ENCODE measurements around the gene TRIM5. TPM values are rescaled to one million over a fixed set of nuclear protein-coding genes. Genes with fewer than 3 reads are reported as not detected.
A peak's percentile ranks its signal among the peaks of the same experiment; 100 is the strongest.
"Not testable (repeated sequence)": the region's sequence is repeated elsewhere in the genome, so short reads cannot be mapped to it uniquely, and the experiment has no call there.

Gene TRIM5, protein sequence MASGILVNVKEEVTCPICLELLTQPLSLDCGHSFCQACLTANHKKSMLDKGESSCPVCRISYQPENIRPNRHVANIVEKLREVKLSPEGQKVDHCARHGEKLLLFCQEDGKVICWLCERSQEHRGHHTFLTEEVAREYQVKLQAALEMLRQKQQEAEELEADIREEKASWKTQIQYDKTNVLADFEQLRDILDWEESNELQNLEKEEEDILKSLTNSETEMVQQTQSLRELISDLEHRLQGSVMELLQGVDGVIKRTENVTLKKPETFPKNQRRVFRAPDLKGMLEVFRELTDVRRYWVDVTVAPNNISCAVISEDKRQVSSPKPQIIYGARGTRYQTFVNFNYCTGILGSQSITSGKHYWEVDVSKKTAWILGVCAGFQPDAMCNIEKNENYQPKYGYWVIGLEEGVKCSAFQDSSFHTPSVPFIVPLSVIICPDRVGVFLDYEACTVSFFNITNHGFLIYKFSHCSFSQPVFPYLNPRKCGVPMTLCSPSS
- polyA plus RNA-seq (2013, experiment 1 of 2; ENCODE audit: insufficient read length), result 23.8 TPM
- 24.6 TPM for polyA plus RNA-seq (2013, experiment 2 of 2; ENCODE audit: insufficient read length)

DNA sequence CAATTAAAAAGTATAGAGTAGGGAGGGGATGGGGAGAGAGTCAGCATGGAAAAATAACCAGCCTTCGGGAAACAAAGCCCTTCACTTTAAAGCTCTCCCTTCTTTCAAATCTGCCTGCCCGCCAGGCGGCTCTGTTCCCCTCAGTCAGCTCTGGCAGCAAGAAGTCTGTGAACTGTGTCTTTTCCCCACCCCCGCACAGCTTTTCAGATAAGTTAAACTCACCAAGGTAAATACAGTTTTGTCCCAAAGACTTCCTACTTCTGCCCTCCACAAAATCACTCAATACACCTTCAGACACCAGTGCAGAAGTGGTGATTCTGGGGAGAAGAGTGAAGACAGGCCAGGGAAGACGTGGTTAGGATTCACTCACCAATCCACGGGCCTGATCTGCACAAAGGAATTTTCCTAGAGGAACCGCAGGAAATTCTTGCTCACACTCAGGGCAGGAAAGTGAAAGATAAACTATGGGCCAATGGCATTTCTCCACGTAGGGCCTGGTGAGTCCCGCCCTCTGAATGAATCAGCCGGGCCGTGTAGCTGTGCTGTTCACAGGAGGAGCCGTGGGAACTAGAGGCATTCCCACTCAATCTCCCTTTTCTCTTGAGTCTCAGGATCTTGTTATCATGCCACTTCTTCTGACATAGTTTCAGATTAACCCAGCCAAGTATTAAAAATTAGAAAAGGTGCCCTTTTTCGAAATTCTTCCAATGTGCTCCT lies at the start of gene TRIM5:
Gene TRIM5, minus strand, starts transcription at position 429 of the 717 bp plus-strand sequence. CDS start 4,897 bp downstream, outside the sequence.
- DNase-seq, result peak; percentile 98

DNA sequence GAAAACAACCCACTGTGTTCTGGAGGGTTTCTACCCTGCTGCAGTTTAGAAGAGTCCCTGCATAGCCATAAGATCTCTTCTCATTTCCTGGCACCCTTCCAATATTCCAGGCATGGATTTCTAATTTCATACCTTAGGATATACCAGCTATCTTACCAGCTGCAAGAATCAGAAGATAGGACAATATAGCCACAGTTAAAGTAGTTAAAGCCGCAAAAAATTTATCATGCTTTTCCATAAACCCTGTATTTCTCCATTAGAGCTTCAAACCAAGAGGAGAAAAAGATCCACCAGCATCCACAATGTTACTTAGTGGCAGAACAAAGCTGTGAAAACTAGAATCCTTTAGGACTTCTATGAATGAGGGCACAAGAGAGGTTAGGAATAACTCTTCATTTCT lies 42.8 kb upstream of the TRIM5 start:
- no peak for DNase-seq

GRCh38 chr11:5726351-5726750 lies 41.5 kb upstream of the TRIM5 start:
- no peak for DNase-seq

- no peak for DNase-seq
Observed at GRCh38 chr11:5722622-5723021, 37.7 kb upstream of the TRIM5 start.

DNA sequence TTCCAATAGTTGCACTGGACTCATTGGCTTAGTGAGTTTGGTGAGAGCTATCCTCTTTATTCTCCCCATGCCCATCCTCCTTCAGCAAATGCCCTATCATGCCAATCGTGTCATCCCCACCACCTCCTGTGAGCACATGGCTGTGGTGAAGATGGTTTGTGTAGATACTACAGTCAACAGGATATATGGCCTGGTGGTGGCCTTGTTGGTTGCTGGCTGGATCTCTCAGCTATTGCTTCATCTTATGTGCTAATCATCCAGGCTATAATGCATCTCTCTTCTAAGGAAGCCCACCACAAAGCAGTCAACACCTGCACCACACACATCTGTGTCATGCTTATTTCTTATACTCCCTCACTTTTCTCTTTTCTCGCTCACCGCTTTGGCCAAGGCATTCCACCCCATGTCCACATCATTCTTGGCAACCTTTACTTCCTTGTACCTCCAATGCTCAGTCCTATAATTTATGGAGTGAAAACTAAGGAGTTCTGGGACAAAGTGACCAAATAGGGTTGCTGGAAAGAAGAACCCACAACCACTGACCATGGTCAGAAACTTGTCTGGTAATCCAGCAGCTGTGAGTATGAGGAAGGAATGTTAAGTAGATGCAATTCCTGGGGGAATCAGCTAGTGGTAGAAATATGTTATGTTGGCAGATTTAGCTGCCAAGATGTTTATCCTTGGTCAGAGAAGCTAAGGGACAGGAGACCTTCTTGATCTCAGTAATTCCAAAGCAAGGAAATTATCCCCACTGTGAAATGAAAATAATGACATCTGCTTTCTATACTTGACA lies 35.0 kb upstream of the TRIM5 start:
- peak; percentile 22 for DNase-seq

DNA sequence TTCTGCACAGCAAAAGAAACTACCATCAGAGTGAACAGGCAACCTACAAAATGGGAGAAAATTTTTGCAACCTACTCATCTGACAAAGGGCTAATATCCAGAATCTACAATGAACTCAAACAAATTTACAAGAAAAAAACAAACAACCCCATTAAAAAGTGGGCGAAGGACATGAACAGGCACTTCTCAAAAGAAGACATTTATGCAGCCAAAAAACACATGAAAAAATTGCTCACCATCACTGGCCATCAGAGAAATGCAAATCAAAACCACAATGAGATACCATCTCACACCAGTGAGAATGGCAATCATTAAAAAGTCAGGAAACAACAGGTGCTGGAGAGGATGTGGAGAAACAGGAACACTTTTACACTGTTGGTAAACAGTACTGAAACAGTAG lies 31.6 kb upstream of the TRIM5 start:
- not testable (repeated sequence) for DNase-seq

- no peak for DNase-seq
Observed at GRCh38 chr11:5713695-5714094, 28.8 kb upstream of the TRIM5 start.

DNA sequence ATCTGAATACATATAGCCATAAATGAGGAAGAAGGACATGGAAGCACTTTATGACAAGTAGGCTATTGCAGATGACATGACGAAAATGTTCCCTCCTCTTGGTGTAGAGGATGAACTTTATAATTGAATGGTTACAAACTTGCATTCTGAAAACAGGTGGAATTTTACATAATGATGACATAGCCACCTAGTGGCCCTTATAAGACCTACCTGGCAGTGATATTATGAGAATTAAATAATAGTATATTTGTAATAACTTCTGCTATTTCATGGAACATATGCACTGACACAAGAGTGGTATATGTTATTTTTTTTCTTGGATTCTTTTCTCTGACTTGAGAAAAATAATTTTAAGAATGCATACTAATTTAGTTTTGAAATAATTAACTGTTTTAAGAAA lies 27.6 kb upstream of the TRIM5 start:
- DNase-seq, result no peak

DNA sequence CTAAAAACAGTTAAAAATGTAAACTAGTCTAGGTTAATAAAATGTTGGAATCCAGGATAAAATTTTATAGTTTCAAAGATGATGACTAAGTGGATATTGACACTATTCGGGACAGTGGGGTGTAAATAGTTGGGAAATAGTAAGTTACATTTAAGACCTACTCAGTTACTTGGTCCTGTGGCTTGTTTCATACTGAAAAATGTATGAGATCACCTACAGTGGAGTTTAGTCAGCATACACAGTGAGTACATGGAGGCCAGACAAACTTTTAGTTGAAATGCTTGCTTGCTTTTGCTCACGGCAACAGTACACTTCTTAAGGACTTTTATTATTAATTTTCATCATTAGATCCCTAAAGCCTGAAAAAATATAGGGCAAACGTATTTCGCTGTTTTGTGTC lies 20.8 kb upstream of the TRIM5 start:
- no peak for DNase-seq

DNA sequence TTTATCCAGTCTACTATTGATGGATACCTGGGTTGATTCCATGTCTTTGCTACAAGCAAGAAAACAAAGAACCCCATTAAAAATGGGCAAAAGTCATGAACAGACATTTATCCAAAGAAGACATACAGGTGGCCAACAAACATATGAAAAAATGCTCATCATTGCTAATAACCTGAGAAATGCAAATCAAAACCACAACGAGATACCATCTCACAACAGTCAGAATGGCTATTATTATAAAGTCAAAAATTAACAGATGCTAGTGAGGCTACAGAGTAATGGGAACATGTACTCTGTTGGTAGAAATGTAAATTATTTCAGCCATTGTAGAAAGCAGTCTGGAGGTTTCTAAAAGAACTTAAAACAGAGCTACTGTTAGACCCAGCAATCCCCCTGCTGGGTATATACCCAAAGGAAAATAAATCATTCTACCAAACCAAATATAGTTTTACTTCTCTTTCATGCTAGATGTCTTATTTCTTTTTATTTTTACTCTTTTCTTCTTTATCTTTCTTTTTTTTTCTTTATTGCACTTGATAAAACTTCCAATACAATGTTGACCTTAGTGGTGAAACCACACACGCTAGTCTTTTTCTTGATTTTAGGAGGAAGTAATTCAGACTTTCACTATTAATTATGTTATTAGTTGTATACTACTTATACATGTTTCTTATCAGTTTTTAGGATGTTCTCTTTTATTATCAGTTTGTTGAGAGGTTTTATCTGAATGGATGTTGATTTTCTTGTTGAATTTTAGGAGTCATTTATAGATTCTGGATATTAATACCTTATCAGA lies 19.1 kb upstream of the TRIM5 start:
- DNase-seq, result no peak

GRCh38 chr11:5701055-5701577 lies 16.2 kb upstream of the TRIM5 start:
- no peak for DNase-seq

DNA sequence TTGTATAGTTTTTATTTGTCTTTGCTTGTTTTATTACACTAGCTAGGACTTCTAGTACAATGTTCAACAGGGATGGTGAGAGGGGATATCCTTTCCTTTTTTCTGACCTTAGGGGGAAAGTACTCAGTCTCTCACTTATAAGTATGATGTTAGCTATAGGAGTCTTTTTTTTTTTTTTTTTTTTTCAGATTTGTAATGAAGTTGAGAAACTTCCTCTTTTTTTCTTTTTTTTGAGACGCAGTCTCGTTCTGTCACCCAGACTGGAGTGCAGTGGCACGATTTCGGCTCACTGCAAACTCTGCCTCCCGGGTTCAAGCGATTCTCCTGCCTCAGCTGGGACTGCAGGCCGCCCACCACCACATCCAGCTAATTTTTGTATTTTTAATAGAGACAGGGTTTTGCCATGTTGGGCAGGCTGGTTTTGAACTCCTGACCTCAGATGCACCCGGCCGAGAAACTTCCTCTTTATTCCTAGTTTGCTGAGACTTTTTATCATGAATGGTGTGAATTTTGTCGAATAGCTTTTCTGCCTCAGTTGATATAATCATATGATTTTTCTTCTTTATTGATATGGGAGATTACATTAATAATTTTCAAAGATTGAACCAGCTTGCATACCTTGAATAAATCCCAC lies 15.7 kb upstream of the TRIM5 start:
- DNase-seq, result no peak

DNA sequence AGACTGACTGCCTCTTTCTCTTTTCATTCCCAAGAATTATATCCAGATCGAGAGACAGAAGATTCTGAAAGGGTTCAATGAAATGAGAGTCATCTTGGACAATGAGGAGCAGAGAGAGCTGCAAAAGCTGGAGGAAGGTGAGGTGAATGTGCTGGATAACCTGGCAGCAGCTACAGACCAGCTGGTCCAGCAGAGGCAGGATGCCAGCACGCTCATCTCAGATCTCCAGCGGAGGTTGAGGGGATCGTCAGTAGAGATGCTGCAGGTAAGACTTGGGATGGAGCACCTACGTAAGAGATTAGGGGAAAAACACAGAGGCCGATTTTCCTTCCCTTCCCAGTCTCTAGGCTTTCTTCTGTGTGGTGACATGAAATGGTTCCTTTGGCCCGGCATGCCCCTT lies 13.4 kb upstream of the TRIM5 start:
- DNase-seq, result no peak

DNA sequence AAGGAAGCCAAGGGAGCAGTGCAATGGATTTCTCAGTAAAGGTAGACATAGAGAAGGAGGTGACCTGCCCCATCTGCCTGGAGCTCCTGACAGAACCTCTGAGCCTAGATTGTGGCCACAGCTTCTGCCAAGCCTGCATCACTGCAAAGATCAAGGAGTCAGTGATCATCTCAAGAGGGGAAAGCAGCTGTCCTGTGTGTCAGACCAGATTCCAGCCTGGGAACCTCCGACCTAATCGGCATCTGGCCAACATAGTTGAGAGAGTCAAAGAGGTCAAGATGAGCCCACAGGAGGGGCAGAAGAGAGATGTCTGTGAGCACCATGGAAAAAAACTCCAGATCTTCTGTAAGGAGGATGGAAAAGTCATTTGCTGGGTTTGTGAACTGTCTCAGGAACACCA lies 11.3 kb upstream of the TRIM5 start:
- DNase-seq, result no peak

DNA sequence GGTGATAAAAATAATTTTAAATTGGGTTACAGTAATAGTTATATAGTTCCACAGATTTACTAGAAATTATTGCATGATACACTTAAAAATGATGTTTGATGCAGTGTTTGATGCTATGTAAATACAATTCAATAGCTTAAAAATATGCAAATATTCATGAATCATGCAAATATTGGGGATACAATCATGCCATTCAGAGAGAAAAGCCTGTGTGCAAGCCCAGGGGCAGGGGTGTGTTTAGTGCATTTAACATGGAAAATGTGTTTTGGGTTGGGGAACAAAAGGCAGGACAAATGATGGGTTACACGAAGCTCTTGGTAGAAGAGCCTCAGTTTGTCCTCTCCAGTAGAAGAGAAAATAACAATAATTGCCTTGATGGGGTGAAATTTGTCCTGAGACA lies 10.7 kb upstream of the TRIM5 start:
- no peak for DNase-seq

DNA sequence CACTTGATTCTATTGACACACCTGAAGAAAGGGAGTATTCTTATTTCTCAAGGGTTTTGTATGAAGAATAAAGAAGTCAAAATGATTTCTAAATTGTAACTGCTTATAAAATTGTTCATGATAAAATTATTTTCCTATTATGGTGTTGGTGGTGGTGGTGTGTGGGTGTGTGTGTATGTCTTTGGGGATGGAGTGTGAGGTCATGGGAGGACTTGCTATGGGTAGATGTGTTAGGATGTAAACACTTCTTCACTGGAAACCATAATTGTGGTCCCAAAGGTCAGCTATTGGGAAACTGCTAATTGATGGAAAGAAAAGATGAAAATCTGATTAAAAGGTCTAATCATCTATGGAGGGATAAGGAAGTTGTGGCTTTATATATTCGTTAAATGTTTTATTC lies 9.8 kb upstream of the TRIM5 start:
- no peak for DNase-seq

DNA sequence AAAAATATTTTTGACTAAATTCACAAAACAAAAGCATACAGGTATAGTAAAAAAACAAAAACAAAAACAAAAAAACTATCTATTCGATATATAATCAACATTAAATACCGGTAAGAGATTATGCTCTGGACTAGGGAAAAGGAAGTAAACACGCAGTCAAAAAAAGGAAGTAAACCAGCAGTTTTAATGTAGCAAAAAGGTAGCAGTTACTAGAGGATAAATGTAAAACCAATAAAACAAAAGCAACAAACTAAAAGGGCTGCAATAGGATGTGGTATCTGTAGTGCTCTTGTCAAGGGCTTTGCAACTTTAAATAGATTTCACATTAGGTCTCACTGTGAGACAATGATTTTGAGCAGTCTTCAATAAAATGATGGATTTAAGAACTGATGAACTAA lies 7.1 kb upstream of the TRIM5 start:
- DNase-seq, result no peak

- not testable (repeated sequence) for DNase-seq
Observed at GRCh38 chr11:5691238-5691963, 6.5 kb upstream of the TRIM5 start.

DNA sequence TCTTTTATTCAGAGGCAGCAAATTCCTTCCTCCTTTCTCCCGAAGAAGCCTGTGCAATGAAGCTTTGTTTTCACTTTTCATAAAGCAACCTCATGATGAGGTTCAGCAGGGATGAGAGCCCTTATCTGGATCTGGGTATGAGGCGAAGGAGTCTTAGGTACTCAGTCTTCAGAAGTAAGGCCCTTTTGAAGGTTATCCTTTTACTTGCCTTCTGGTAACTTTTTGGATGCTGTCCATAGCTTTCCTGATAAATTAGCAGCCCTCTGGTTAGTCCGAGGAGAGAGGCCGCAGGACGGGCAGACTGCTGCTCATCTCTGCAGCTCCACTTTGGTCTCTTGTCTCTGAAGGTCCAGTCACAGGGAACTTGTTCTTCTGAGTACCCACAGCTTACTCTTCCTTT lies 5.9 kb upstream of the TRIM5 start:
- DNase-seq, result no peak

- DNase-seq, result no peak
Observed at GRCh38 chr11:5690216-5690615, 5.3 kb upstream of the TRIM5 start.
